ENCODE results near the gene NEUROD2.

NEUROD2 gene

DNA sequence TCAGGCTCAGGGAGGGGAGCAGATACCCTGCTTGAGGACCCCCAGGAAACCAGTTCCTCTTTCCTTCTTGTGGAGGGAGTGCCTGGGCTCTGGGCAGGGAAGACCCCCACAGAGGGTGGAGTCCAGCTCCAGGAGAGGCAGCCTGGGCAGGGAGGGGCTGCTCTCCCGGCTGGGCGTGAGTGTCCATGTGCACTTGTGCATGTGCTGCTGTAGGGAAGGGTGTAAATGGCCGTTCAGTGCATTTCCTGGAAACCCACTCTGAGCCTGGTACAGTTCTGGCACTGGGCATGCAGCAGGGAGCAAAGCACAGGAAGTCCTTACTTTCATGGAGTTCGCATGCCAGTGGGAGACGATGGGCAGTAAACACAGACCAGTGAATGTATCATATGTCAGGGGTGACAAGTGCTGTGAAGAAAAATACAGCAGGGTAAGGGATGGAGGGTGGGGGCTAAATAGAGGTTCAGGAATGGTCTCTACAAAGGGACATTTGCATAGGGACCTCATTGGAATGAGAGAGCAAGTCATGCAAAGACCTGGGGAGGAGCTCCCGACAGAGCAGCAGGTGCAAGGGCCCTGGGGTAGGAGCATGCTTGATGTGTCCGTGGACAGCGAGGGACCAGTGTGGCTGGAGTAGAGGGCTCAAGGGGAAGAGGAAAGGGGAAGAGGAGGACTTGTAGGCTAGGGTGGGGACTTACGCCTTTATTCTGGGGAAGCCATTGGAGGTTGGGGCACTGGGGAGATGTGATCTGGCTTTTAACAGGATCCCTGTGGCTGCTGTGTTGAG is 34.8 kb upstream of the NEUROD2 start:
- DNase-seq (ENCODE audit: insufficient read length), result no peak
- no peak for TF ChIP-seq POLR2AphosphoS5 (IDR thresholded peaks at IDR 0.05; ENCODE audit: low read depth, low read length)
- no peak for TF ChIP-seq POLR2A (IDR thresholded peaks at IDR 0.05; ENCODE audit: low read depth, low read length)
- no peak for FAIRE-seq

DNA sequence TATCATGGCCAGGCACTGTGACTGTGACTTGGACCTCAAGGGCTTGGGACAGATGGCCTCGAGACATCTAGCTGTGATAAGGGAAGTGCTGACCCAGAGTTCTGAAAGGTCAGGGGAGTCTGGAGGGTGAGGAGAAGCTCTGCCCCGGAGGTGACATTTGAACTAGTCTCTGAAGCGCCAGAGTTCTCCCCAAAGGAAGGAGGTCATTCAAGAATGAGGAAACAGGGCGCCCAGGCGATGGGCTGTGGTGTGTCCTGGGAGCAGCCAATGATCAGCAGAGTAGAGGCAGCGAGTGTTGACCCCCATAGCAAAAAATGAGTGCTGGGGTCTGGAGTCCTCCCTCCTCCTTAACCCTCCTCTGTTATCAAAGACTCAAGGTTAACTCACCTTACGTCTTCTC is 34.2 kb upstream of the NEUROD2 start:
- no peak for FAIRE-seq
- TF ChIP-seq TAF1 (IDR thresholded peaks at IDR 0.05; ENCODE audit: borderline replicate concordance, low read depth, low read length) (no peak), POLR2AphosphoS5 (IDR thresholded peaks at IDR 0.05; ENCODE audit: low read depth, low read length) (no peak), POLR2A (IDR thresholded peaks at IDR 0.05; ENCODE audit: low read depth, low read length) (no peak)

DNA sequence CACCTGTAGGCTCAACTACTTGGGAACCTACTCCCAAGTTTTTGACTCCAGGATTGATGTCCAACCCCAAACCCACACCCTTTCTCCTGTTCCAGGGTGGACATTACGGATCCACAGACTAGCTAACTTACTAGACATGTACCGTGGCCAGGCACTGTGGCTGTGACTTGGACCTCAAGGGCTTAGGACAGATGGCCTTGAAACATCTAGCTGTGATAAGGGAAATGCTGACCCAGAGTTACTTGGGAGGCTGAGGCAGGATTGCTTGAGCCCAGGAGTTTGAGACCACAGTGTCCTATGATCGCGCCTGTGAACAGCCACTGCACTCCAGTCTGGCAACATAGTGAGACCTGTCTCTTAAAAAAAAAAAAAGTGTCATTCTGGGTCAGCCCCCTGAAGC is 33.4 kb upstream of the NEUROD2 start:
- FAIRE-seq (no peak), DNase-seq (ENCODE audit: insufficient read length) (no peak)
- TF ChIP-seq POLR2A (IDR thresholded peaks at IDR 0.05; ENCODE audit: low read depth, low read length) (no peak), TAF1 (IDR thresholded peaks at IDR 0.05; ENCODE audit: borderline replicate concordance, low read depth, low read length) (no peak), POLR2AphosphoS5 (IDR thresholded peaks at IDR 0.05; ENCODE audit: low read depth, low read length) (no peak)

More for the DNA sequence above, 34.2 kb upstream of the NEUROD2 start:
- DNase-seq (ENCODE audit: insufficient read length), result no peak

DNA sequence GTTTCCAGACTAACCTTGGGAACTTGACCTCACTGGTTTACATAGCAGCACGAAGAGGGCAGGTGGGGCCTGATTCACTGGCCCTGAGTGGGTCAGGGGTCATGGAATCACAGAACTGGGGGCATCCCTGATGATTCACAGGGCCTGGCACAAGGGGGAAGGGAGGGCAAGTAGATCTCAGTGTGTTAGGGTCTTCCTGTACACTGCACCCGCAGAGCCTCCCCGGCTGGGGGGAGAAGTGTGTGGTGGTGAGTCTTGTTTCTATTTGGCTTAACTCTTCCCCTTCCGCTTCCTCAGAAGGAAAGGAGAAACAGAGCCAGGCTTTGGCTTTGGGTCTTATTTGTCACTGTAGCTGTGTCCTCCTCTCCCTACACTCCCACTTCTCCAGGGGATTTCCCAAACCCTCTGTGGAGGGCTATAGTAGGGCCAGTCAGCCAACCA is 32.9 kb upstream of the NEUROD2 start:
- no peak for TF ChIP-seq TAF1 (IDR thresholded peaks at IDR 0.05; ENCODE audit: borderline replicate concordance, low read depth, low read length)
- TF ChIP-seq POLR2AphosphoS5 (IDR thresholded peaks at IDR 0.05; ENCODE audit: low read depth, low read length), result no peak
- TF ChIP-seq POLR2A (IDR thresholded peaks at IDR 0.05; ENCODE audit: low read depth, low read length), result no peak
- FAIRE-seq, result no peak
- DNase-seq (ENCODE audit: insufficient read length), result no peak

DNA sequence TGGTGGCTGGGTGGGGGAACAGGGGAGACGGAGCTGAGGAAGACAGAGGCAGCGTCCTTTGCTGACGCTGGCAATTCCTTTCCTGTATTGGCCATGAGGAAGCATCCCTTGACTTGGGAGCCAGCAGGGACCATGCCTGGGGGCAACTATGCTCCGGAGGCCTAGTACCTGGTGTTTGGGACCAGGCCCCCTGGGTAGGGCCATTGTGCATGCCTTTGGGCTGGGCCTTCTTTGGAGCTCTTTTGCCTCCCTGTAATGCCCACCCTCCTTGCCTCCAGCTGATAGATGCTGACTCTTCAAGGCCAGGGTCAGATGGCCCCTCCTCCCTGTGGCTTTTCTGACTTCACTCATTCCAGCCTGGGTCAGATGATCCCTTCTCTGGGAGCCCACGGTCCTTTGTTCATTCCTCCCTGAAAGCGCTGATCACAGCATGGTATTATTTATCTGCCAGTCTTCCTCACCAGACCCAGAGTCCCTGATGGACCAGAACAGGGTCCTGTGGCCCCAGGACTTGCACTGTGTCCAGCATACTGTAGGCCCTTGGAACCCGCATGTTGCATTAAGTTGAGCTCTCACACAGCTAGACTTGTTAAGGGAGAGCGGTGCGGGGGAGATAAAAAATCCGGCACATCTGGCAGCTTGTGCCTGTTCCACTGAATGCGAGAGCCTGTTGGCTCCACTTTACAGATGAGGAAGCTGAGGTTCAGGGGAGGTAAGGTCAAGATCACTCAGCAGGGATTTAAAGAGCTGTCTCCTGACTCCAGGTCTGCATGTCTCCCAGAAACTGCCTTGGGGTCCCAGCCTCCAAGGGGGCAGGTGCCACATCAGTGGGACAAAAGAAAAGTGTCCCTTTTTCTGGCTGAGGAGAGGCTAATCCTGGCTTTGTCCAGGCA is 32.1 kb upstream of the NEUROD2 start:
- FAIRE-seq (no peak), DNase-seq (ENCODE audit: insufficient read length) (no peak)
- TF ChIP-seq POLR2A (IDR thresholded peaks at IDR 0.05; ENCODE audit: low read depth, low read length) (no peak), POLR2AphosphoS5 (IDR thresholded peaks at IDR 0.05; ENCODE audit: low read depth, low read length) (no peak), TAF1 (IDR thresholded peaks at IDR 0.05; ENCODE audit: borderline replicate concordance, low read depth, low read length) (no peak)

DNA sequence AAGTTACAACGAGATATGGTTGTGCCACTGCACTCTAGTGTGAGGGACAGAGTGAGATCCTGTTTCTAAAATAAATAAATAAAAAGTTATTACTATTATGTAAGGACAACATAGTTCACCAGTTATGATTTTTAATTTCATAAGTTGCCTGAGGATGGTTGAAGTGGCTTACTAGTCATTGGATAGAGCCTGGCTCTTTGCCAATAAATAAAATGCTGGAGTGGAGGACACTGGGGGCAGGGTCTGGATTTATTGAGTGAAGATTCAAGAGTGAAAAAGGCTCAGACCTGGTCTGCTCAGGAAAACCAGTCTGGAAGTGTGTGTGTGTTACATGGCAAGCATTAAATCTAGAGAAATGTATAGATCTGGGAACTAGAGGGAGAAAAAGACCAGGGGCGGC is 31.3 kb upstream of the NEUROD2 start:
- no peak for TF ChIP-seq POLR2A (IDR thresholded peaks at IDR 0.05; ENCODE audit: low read depth, low read length)
- no peak for TF ChIP-seq TAF1 (IDR thresholded peaks at IDR 0.05; ENCODE audit: borderline replicate concordance, low read depth, low read length)
- TF ChIP-seq POLR2AphosphoS5 (IDR thresholded peaks at IDR 0.05; ENCODE audit: low read depth, low read length), result no peak
- no peak for FAIRE-seq
- no peak for DNase-seq (ENCODE audit: insufficient read length)

DNA sequence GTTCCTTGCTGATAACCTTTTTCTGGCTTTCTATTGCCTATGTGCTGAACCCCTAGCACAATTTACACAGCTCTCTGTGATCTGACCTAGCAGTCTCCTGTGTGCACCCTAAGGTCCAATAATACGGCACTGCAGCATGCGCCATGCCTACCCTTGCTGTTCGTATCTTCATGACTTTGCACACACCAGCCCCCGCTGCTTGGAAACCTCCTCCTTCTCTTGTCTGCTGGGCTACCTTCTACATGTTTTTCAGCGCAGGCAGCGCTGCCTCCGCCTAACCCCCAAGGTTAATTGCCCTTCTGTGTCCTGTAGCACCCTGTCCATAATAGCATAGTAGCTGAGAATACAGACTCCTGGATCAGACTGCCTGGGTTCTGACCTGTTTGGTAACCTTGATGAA is 30.6 kb upstream of the NEUROD2 start:
- FAIRE-seq (no peak), DNase-seq (ENCODE audit: insufficient read length) (no peak)
- no peak for TF ChIP-seq POLR2A (IDR thresholded peaks at IDR 0.05; ENCODE audit: low read depth, low read length)
- TF ChIP-seq POLR2AphosphoS5 (IDR thresholded peaks at IDR 0.05; ENCODE audit: low read depth, low read length), result no peak
- TF ChIP-seq TAF1 (IDR thresholded peaks at IDR 0.05; ENCODE audit: borderline replicate concordance, low read depth, low read length), result no peak

DNA sequence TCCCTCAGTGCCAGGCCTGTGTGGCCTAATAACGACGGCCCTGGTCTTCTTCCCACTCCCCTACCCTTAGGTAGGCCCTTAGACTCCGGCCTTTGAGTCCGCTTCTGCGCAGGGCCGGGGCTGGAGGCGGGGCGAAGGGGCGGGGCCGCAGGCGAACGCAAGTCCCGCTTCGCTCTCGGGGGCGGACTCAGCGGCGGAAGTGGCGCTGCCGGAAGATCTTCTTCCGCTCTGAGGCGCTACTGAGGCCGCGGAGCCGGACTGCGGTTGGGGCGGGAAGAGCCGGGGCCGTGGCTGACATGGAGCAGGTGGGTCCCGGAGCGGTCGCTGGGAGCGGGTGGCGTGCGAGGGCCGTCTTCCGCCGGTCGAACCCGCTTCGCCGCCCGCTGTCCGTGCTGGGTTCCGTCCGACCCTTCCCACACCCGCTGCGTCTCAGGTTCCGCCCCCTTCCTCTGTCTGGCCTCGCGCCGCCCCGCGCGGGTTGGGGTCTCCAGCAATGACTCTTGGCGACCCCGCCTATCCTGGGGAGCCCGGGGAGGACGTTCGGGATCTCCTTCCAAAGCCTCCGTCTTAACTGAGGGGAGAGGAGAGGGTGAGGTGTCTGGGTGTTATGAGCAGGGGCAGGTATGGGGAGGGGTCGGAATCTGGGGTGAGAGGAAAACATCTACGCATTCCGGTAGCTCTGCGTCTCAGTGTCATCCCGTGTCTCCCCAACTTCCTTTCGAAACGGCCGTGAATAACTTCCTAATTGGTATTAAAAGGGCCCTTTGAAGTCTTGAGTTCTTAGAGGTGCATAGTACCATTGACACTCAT is 29.4 kb upstream of the NEUROD2 start, which contains the start of gene STARD3:
Gene STARD3, plus strand, starts transcription at position 218 of the 810 bp plus-strand sequence. CDS start 16,388 bp downstream, outside the sequence.
- TF ChIP-seq POLR2AphosphoS5 (IDR thresholded peaks at IDR 0.05; ENCODE audit: low read depth, low read length) (peak; percentile 87), POLR2A (IDR thresholded peaks at IDR 0.05; ENCODE audit: low read depth, low read length) (peak; percentile 84), TAF1 (IDR thresholded peaks at IDR 0.05; ENCODE audit: borderline replicate concordance, low read depth, low read length) (peak; percentile 78)

DNA sequence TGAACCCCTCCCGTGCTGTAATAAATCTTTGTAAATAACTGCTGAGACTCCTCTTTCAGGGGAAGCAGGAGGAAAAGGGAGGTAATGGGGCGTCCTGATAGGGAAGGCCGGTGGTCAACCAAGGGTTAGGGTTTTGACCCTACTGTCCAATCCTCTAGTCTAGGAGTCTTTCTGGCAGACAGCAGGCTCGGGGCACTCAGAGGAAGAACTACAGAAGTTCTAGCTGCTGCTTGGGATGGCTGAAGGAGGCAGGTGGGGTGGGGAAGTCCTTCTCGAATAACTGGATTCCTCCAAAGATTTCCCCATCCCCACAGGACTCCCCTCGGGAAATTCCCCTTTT is 28.8 kb upstream of the NEUROD2 start:
- TF ChIP-seq TAF1 (IDR thresholded peaks at IDR 0.05; ENCODE audit: borderline replicate concordance, low read depth, low read length) (no peak), POLR2A (IDR thresholded peaks at IDR 0.05; ENCODE audit: low read depth, low read length) (no peak), POLR2AphosphoS5 (IDR thresholded peaks at IDR 0.05; ENCODE audit: low read depth, low read length) (no peak)
- no peak for DNase-seq (ENCODE audit: insufficient read length)
- FAIRE-seq, result no peak

More for the DNA sequence above, 29.4 kb upstream of the NEUROD2 start, which contains the start of gene STARD3:
- DNase-seq (ENCODE audit: insufficient read length) (peak; percentile 99), FAIRE-seq (peak; percentile 97)

DNA sequence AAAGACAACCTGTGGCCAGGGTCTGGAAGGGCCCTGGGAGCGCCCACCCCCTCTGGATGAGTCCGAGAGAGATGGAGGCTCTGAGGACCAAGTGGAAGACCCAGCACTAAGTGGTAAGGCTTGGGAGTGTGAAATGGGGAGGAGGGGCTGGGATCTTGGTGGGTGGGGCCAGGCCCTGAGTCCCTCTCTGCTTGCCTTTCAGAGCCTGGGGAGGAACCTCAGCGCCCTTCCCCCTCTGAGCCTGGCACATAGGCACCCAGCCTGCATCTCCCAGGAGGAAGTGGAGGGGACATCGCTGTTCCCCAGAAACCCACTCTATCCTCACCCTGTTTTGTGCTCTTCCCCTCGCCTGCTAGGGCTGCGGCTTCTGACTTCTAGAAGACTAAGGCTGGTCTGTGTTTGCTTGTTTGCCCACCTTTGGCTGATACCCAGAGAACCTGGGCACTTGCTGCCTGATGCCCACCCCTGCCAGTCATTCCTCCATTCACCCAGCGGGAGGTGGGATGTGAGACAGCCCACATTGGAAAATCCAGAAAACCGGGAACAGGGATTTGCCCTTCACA is 28.0 kb upstream of the NEUROD2 start:
- no peak for FAIRE-seq

More for the DNA sequence above, 28.0 kb upstream of the NEUROD2 start:
- TF ChIP-seq POLR2A (IDR thresholded peaks at IDR 0.05; ENCODE audit: low read depth, low read length) (no peak), TAF1 (IDR thresholded peaks at IDR 0.05; ENCODE audit: borderline replicate concordance, low read depth, low read length) (no peak), POLR2AphosphoS5 (IDR thresholded peaks at IDR 0.05; ENCODE audit: low read depth, low read length) (no peak)
- no peak for DNase-seq (ENCODE audit: insufficient read length)

All from GM12892 (cell line).